Measurements from ENCODE around the gene CACNA1C.

The CACNA1C gene

GRCh38 chr12:2256915-2257314 lies 204.1 kb downstream of the CACNA1C start:
- H3K4me1 Mint-ChIP-seq, result peaks cover 12% of the 10 kb centered on the region
- H3K27ac Mint-ChIP-seq, result no peak overlapping the region
- no peak overlapping the region for H3K4me3 Mint-ChIP-seq
- DNase-seq (no peak), ATAC-seq (no peak)
- H3K27me3 Mint-ChIP-seq, result no peaks in the 10 kb centered on the region
- peaks cover 0 to 6% of the 10 kb centered on the region in 2 donors for H3K9me3 Mint-ChIP-seq

DNA sequence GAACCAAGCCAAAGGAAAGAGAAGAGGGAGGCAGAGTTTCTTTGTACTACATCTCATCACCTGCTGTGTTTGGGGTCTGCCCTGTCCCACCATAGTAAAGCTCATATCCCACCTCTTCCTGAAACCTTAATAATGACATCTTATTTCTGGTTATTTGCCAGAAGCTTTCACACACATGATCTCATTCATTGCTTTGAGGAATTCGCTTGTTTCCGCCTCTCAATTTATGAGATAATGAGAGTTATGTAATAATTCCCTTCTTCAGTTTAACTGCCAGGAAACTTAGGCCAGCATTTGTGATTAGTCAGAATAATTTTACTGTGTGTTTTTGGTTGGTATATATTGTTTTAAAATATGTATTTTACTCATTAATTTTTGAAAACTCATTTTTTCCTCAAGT lies 205.2 kb downstream of the CACNA1C start:
- Mint-ChIP-seq H3K27ac (no peak overlapping the region), H3K27me3 (no peaks in the 10 kb centered on the region), H3K4me1 (peaks cover 12% of the 10 kb centered on the region), H3K9me3 (peaks cover 0 to 6% of the 10 kb centered on the region in 2 donors), H3K4me3 (no peak overlapping the region)
- DNase-seq (no peak), ATAC-seq (no peak)

DNA sequence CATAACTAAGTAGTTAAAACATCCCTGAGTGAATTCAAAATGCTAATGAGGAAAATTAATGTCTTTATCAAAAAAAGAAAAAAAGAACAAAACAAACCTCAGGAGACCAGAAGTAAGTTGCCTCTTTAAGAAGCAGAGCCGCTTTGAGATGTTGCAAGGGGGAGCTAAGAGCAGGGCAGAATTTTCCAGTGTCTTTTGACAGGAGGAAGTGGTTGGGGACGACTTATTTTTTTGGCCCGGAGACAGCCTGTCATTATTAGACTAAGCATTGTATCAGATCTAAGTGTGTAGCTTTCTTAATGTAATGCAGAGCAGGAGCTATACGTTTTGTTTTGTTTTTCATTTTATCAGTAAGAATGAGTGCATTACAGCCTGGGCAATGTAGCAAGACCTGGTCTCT lies 206.6 kb downstream of the CACNA1C start:
- ATAC-seq (peak; percentile 66), DNase-seq (no peak)
- peak overlapping the region in 1 of 2 donors; percentile 10 for H3K4me3 Mint-ChIP-seq
- H3K27me3 Mint-ChIP-seq, result no peaks in the 10 kb centered on the region
- peaks cover 0 to 6% of the 10 kb centered on the region in 2 donors for H3K9me3 Mint-ChIP-seq
- peaks cover 12% of the 10 kb centered on the region for H3K4me1 Mint-ChIP-seq
- peak overlapping the region in 1 of 2 donors; percentile 71 for H3K27ac Mint-ChIP-seq

GRCh38 chr12:2260441-2260840 lies 207.7 kb downstream of the CACNA1C start:
- peaks cover 0 to 6% of the 10 kb centered on the region in 2 donors for H3K9me3 Mint-ChIP-seq
- DNase-seq (no peak), ATAC-seq (no peak)
- no peaks in the 10 kb centered on the region for H3K27me3 Mint-ChIP-seq
- H3K27ac Mint-ChIP-seq, result no peak overlapping the region
- H3K4me1 Mint-ChIP-seq, result peaks cover 12% of the 10 kb centered on the region
- no peak overlapping the region for H3K4me3 Mint-ChIP-seq

GRCh38 chr12:2261708-2262107 lies 208.9 kb downstream of the CACNA1C start:
- no peak overlapping the region for H3K27ac Mint-ChIP-seq

DNA sequence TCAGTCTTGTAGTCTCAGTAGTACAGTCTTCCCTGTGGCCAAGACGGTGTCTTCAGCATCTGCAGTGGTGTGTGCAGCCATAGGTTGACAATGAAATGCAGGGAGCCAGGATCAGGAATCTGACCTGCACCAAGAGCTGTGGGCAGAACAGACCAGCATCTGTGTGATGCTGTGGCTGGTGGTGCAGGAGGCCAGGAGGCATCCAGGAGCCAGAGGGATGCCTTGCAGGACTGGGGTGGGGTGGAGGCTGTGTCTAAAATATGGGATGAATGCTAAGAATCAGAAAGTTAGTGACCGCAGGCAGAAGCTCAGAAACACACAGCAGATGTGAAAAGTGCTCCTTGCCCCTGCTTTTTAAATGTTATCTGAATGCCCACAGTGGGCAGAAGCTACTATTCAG lies 209.7 kb downstream of the CACNA1C start:
- ATAC-seq (no peak), DNase-seq (no peak)
- Mint-ChIP-seq H3K27ac (no peak overlapping the region), H3K27me3 (no peaks in the 10 kb centered on the region), H3K4me1 (peaks cover 12% of the 10 kb centered on the region), H3K9me3 (no peaks in the 10 kb centered on the region), H3K4me3 (no peak overlapping the region)

More at GRCh38 chr12:2261708-2262107, 208.9 kb downstream of the CACNA1C start:
- Mint-ChIP-seq H3K27me3 (no peaks in the 10 kb centered on the region), H3K9me3 (no peaks in the 10 kb centered on the region), H3K4me1 (peaks cover 12% of the 10 kb centered on the region), H3K4me3 (no peak overlapping the region)
- no peak for DNase-seq
- no peak for ATAC-seq

GRCh38 chr12:2263901-2264300 lies 211.1 kb downstream of the CACNA1C start:
- no peak for ATAC-seq
- Mint-ChIP-seq H3K27me3 (no peaks in the 10 kb centered on the region), H3K9me3 (no peaks in the 10 kb centered on the region), H3K4me3 (no peak overlapping the region), H3K4me1 (peaks cover 12% of the 10 kb centered on the region), H3K27ac (no peak overlapping the region)
- no peak for DNase-seq

DNA sequence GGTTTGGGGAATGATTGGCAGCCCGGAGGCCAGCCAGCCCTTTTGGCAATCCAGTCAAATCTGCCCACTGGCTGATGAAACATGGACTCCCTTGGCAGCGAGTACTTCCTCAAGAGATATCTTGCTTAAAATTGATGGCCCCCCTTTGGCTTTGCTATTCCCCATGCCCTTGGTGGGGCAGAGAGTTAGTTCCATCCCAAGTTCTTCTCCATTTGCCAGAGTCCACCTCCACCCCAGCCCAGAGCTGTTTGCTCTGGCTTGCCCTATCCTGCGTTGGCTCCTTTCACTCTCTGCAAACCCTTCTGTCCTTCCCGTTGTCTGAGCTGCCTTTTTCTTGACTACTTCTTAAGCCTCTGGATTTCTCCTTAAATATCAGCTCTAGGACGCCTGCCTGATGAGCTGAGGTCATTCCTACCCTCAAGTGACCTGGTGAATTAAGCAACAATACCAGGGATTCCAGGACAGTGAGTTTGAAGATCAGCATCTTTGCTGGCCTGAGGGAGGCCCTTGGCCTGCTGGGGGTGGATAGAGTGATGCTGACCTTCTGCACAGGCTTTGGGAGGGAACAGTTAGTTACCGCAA lies 212.0 kb downstream of the CACNA1C start:
- Mint-ChIP-seq H3K27me3 (no peaks in the 10 kb centered on the region), H3K27ac (no peak overlapping the region), H3K9me3 (no peaks in the 10 kb centered on the region), H3K4me3 (no peak overlapping the region), H3K4me1 (peaks cover 4% of the 10 kb centered on the region)
- no peak for DNase-seq
- ATAC-seq, result no peak

DNA sequence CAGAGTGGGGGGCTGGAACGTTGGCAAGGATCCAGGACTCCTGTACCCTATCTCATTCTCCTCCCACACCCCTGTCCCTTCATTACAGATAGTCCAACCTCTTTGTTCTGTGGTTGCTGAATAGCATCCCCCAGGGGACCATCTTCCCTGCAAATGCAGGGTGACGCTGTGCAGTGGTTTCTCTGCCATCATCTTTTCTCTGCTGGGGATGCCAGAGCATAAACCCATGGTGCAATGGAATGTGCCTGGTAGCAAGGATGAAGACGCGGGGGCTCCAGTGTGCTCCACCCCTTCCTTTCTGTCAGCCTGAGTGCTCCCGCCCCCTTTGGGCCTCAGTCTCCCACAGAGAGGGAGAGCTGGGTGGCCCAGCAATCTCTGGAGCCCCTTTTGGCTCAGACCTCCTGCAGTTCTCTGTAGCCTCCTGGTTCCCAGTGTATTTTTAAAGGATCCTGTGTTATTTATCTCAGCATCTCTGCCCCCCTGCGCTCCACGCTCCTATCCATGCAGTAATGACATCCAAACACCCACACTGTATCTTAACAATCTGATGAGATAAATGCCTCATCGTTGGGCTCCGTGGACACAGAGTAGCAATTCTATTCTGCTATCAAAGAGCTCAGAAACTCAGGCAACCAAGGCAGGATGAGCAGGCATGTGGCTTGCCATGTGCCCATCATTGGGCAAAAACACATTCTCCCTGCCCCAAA lies 212.8 kb downstream of the CACNA1C start:
- ATAC-seq (no peak), DNase-seq (no peak)
- Mint-ChIP-seq H3K27me3 (no peaks in the 10 kb centered on the region), H3K4me1 (no peaks in the 10 kb centered on the region), H3K9me3 (no peaks in the 10 kb centered on the region), H3K4me3 (no peak overlapping the region), H3K27ac (peak overlapping the region in 1 of 2 donors; percentile 28)

DNA sequence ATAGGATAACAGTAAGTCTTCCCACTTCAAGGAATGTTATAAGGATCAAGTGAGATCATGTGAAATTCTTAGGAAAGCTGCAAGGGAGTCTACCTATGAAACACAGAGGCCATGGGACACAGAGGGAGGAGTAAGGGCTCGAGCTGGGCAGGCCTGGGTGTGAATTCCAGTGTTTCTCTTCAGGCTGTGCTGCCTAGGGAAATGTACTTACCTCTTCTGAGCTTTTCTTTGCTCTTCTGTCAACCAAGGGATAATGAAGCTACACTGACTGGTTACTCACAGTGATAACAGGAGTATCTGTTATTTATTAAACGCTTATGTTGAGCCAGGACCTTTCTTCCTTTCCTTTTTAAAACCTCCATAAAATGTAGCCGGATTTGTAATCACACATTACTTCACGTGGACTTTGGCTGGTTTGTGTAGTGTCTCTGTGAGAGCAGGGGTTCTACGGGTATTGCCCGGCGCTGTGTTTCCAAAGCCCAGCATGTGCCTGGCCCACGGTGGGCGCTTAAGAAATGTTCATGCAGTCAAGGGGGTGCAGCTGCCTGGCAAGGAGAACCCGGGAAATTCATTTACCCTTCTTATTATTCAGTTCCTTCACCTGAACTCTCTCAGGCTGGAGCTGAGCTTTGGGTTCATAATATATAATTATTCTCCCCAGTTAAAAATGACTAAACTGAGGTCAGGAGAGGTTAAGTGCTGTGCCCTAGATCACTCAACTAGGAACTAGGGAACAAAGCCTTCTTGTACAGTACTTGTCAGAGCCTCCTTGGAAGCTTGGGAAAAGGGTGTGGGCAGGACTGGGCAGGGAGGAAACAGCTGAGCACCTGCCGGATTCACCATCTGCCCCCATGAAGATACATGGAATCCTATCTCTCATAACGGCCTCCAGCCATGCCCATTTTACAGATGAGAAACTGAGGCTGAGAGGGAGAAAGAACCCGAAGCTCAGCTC lies 214.2 kb downstream of the CACNA1C start:
- H3K27ac Mint-ChIP-seq, result no peak overlapping the region
- no peaks in the 10 kb centered on the region for H3K27me3 Mint-ChIP-seq
- H3K4me1 Mint-ChIP-seq, result no peaks in the 10 kb centered on the region
- H3K9me3 Mint-ChIP-seq, result no peaks in the 10 kb centered on the region
- H3K4me3 Mint-ChIP-seq, result no peak overlapping the region
- DNase-seq (no peak), ATAC-seq (no peak)

DNA sequence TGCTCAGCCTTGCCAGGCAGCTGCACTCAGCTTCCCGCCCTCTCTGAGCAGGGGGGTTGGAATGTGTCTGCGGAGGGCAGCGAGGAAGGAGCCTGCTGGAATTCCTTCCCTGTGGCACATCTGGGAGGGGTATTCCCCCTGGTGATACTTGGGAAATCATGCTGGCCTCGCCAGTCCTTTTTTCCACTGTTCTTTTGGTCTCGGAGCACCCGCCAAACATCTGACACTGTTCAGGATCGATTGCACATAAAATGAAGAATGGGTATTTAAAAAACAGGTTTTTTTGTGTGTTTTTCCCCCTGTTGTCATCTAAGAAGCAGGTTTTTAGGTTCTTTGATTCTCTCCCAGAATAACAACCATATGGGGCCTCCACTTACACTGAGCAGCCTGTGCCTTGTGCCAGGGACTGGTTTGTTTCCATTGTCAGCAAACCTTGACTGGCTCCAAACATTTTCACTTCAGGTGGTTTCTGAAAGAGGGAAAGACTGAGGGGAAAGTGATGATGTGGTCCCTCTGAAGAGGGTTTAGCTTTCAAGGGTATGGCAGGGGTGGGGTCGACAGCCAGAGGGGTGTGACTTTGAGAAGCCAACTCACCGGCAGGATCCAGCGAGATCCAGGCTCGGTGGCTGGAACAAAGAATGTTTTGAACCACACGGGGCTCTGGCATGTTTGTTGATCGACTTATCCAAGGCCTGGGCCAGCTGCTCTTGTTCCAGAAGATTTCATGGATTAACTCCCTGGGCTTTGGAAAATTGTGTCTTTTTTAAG lies 215.1 kb downstream of the CACNA1C start:
- H3K27ac Mint-ChIP-seq, result no peak overlapping the region
- no peaks in the 10 kb centered on the region for H3K27me3 Mint-ChIP-seq
- H3K4me3 Mint-ChIP-seq, result no peak overlapping the region
- no peaks in the 10 kb centered on the region for H3K9me3 Mint-ChIP-seq
- no peak for ATAC-seq
- no peak for DNase-seq
- no peaks in the 10 kb centered on the region for H3K4me1 Mint-ChIP-seq

- no peak overlapping the region for H3K27ac Mint-ChIP-seq
- H3K27me3 Mint-ChIP-seq, result no peaks in the 10 kb centered on the region
- no peak for DNase-seq
- no peaks in the 10 kb centered on the region for H3K9me3 Mint-ChIP-seq
- no peak overlapping the region for H3K4me3 Mint-ChIP-seq
- ATAC-seq, result no peak
- H3K4me1 Mint-ChIP-seq, result no peaks in the 10 kb centered on the region
Measured at GRCh38 chr12:2268471-2269286, 215.9 kb downstream of the CACNA1C start.

DNA sequence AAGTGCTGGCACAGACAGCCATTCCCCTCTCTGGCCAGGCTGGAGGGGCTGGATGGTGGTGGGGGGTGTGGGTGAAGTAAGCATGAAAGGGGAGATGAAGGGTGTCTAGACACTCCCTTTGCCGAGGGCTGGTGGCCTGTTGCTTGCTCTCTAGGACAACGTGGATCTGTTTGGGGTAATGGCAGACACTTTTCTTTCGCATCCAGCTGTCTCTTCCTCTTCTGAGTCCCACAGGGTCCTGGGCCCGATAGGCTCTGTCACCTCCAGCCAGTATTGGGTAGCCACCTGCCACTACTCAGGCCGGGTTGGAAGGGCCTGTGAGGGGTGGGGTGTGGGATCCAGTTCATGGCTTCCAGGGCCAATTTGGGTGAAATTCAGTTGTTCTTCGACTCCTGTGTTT lies 218.1 kb downstream of the CACNA1C start:
- Mint-ChIP-seq H3K9me3 (no peaks in the 10 kb centered on the region), H3K27ac (no peak overlapping the region), H3K4me1 (no peaks in the 10 kb centered on the region), H3K27me3 (no peaks in the 10 kb centered on the region), H3K4me3 (no peak overlapping the region)
- no peak for ATAC-seq
- no peak for DNase-seq

- Mint-ChIP-seq H3K4me1 (no peaks in the 10 kb centered on the region), H3K9me3 (no peaks in the 10 kb centered on the region), H3K27me3 (no peaks in the 10 kb centered on the region), H3K27ac (no peak overlapping the region), H3K4me3 (no peak overlapping the region)
- no peak for ATAC-seq
- no peak for DNase-seq
Measured at GRCh38 chr12:2271961-2272360, 219.2 kb downstream of the CACNA1C start.

DNA sequence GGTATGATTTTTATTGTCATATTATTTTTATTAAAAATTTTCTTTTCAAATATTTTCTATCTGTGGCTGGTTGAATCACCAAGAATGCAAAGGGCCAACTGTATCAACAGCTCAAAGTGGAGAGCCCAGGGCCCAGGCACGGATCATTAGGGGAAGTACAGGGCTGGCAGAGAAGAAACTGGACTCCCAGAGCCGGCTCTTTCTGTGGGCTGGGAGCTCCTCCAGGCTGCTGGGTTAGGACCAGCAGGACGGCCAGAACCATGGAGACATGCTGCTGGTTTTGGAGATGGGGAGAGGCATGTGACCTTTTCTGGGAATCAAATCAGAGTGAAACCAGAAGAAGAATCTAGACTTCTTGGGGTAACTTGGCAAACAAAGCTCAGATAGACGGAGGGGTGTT lies 220.5 kb downstream of the CACNA1C start:
- ATAC-seq (no peak), DNase-seq (no peak)
- H3K9me3 Mint-ChIP-seq, result no peaks in the 10 kb centered on the region
- no peaks in the 10 kb centered on the region for H3K4me1 Mint-ChIP-seq
- no peak overlapping the region for H3K4me3 Mint-ChIP-seq
- no peaks in the 10 kb centered on the region for H3K27me3 Mint-ChIP-seq
- peak overlapping the region in 1 of 2 donors; percentile 27 for H3K27ac Mint-ChIP-seq
